Measurements from ENCODE around the gene ZBTB7A.

The ZBTB7A gene

GRCh38 chr19:4066176-4066606 lies 508 bp downstream of the ZBTB7A start:
- Histone ChIP-seq H3K9ac (ENCODE audit: low read depth, low read length, poor library complexity) (peak overlapping the region; percentile 44), H2BK120ac (ENCODE audit: low read depth, low read length) (peak overlapping the region; percentile 81), H4K91ac (ENCODE audit: low read depth, low read length, poor library complexity) (no peak overlapping the region), H2AFZ (ENCODE audit: low read length) (peak overlapping the region; percentile 92), H3K27me3 (ENCODE audit: control insufficient read depth in 3 of 3, insufficient read depth in 3 of 3, low read depth in 1 of 3, low read length in 3 of 3) (peaks cover 4 to 21% (median 20%) of the 10 kb centered on the region in 3 experiments), H3K4ac (ENCODE audit: low read length) (no peak overlapping the region), H3K79me1 (ENCODE audit: low read depth, low read length) (peaks cover 25% of the 10 kb centered on the region), H4K8ac (ENCODE audit: low read depth, low read length) (no peak overlapping the region), H3K4me2 (ENCODE audit: insufficient read depth, low read length, poor library complexity, severe bottlenecking) (peak overlapping the region; percentile 97), H2BK15ac (ENCODE audit: low read length) (peak overlapping the region; percentile 85), H3K4me1 (ENCODE audit: control insufficient read depth in 2 of 2, insufficient read depth in 1 of 2, low read depth in 1 of 2, low read length in 2 of 2) (peaks cover 4 to 7% of the 10 kb centered on the region in 2 donors), H3K9me3 (replicated peaks in 1 of 2; ENCODE audit: control insufficient read depth in 2 of 2, insufficient read depth in 1 of 2, low read depth in 1 of 2, low read length in 2 of 2) (peaks cover 0 to 1% of the 10 kb centered on the region in 2 donors), H3K36me3 (replicated peaks in 1 of 2; ENCODE audit: control insufficient read depth in 2 of 2, insufficient read depth in 2 of 2, low read length in 2 of 2) (peaks cover 2 to 6% of the 10 kb centered on the region in 2 donors), H2AK5ac (ENCODE audit: low read depth, low read length) (peak overlapping the region; percentile 46), H3K23ac (ENCODE audit: low read depth, low read length, poor library complexity) (no peak overlapping the region), H3K27ac (replicated peaks; ENCODE audit: low read length) (no peak overlapping the region), H3K14ac (ENCODE audit: low read length) (no peak overlapping the region), H2BK12ac (ENCODE audit: low read length) (peak overlapping the region; percentile 22), H3K18ac (ENCODE audit: low read length) (peak overlapping the region; percentile 94), H3K4me3 (ENCODE audit: low read length in 2 of 2) (peak overlapping the region; percentile 59 to 82), H2BK5ac (ENCODE audit: low read length) (no peak overlapping the region)
- no CpG with 5 or more reads among the region's 31 CpGs for WGBS, 2 donors (ENCODE audit: extremely low coverage in 2 of 2, insufficient read length in 2 of 2, insufficient replicate concordance in 1 of 2)
- DNase-seq (ENCODE audit: low spot score): no peak

- WGBS, 2 donors (ENCODE audit: extremely low coverage in 2 of 2, insufficient read length in 2 of 2, insufficient replicate concordance in 1 of 2): no CpG with 5 or more reads among the region's 98 CpGs
- peaks cover 2 to 6% of the 10 kb centered on the region in 2 donors for H3K36me3 ChIP-seq (replicated peaks in 1 of 2; ENCODE audit: control insufficient read depth in 2 of 2, insufficient read depth in 2 of 2, low read length in 2 of 2)
- peak overlapping the region; percentile 65 to 88 for H3K4me3 ChIP-seq (ENCODE audit: low read length in 2 of 2)
- H4K8ac ChIP-seq (ENCODE audit: low read depth, low read length): no peak overlapping the region
- H3K27me3 ChIP-seq (ENCODE audit: control insufficient read depth in 3 of 3, insufficient read depth in 3 of 3, low read depth in 1 of 3, low read length in 3 of 3): peaks cover 4 to 21% (median 20%) of the 10 kb centered on the region in 3 experiments
- H3K23ac ChIP-seq (ENCODE audit: low read depth, low read length, poor library complexity): no peak overlapping the region
- no peak overlapping the region for H2AFZ ChIP-seq (ENCODE audit: low read length)
- H3K9ac ChIP-seq (ENCODE audit: low read depth, low read length, poor library complexity): no peak overlapping the region
- no peak overlapping the region for H4K91ac ChIP-seq (ENCODE audit: low read depth, low read length, poor library complexity)
- peaks cover 4 to 7% of the 10 kb centered on the region in 2 donors for H3K4me1 ChIP-seq (ENCODE audit: control insufficient read depth in 2 of 2, insufficient read depth in 1 of 2, low read depth in 1 of 2, low read length in 2 of 2)
- no peak overlapping the region for H2BK15ac ChIP-seq (ENCODE audit: low read length)
- peak overlapping the region; percentile 33 for H3K4me2 ChIP-seq (ENCODE audit: insufficient read depth, low read length, poor library complexity, severe bottlenecking)
- no peak overlapping the region for H3K14ac ChIP-seq (ENCODE audit: low read length)
- peaks cover 0 to 1% of the 10 kb centered on the region in 2 donors for H3K9me3 ChIP-seq (replicated peaks in 1 of 2; ENCODE audit: control insufficient read depth in 2 of 2, insufficient read depth in 1 of 2, low read depth in 1 of 2, low read length in 2 of 2)
- DNase-seq (ENCODE audit: low spot score): peak; percentile 94
- no peak overlapping the region for H2BK120ac ChIP-seq (ENCODE audit: low read depth, low read length)
- no peak overlapping the region for H3K27ac ChIP-seq (replicated peaks; ENCODE audit: low read length)
- H3K18ac ChIP-seq (ENCODE audit: low read length): no peak overlapping the region
- no peak overlapping the region for H3K4ac ChIP-seq (ENCODE audit: low read length)
- H2BK12ac ChIP-seq (ENCODE audit: low read length): no peak overlapping the region
- no peak overlapping the region for H2AK5ac ChIP-seq (ENCODE audit: low read depth, low read length)
- peak overlapping the region; percentile 82 for H2BK5ac ChIP-seq (ENCODE audit: low read length)
- peaks cover 29% of the 10 kb centered on the region for H3K79me1 ChIP-seq (ENCODE audit: low read depth, low read length)
Observed at GRCh38 chr19:4065430-4066175, 1.1 kb downstream of the ZBTB7A start.

- H3K4me3 ChIP-seq (ENCODE audit: low read length in 2 of 2): peak overlapping the region; percentile 65 to 88
- H2BK15ac ChIP-seq (ENCODE audit: low read length): peak overlapping the region; percentile 49
- peaks cover 4 to 21% (median 20%) of the 10 kb centered on the region in 3 experiments for H3K27me3 ChIP-seq (ENCODE audit: control insufficient read depth in 3 of 3, insufficient read depth in 3 of 3, low read depth in 1 of 3, low read length in 3 of 3)
- H3K79me1 ChIP-seq (ENCODE audit: low read depth, low read length): peaks cover 34% of the 10 kb centered on the region
- H2BK12ac ChIP-seq (ENCODE audit: low read length): peak overlapping the region; percentile 41
- no CpG with 5 or more reads among the region's 57 CpGs for WGBS, 2 donors (ENCODE audit: extremely low coverage in 2 of 2, insufficient read length in 2 of 2, insufficient replicate concordance in 1 of 2)
- H3K36me3 ChIP-seq (replicated peaks in 1 of 2; ENCODE audit: control insufficient read depth in 2 of 2, insufficient read depth in 2 of 2, low read length in 2 of 2): peaks cover 2 to 6% of the 10 kb centered on the region in 2 donors
- H3K14ac ChIP-seq (ENCODE audit: low read length): peak overlapping the region; percentile 99
- H2BK120ac ChIP-seq (ENCODE audit: low read depth, low read length): no peak overlapping the region
- H2AFZ ChIP-seq (ENCODE audit: low read length): peak overlapping the region; percentile 56
- H3K9me3 ChIP-seq (replicated peaks in 1 of 2; ENCODE audit: control insufficient read depth in 2 of 2, insufficient read depth in 1 of 2, low read depth in 1 of 2, low read length in 2 of 2): peaks cover 0 to 1% of the 10 kb centered on the region in 2 donors
- peak overlapping the region; percentile 84 for H2AK5ac ChIP-seq (ENCODE audit: low read depth, low read length)
- peak overlapping the region; percentile 82 for H2BK5ac ChIP-seq (ENCODE audit: low read length)
- H3K27ac ChIP-seq (replicated peaks; ENCODE audit: low read length): no peak overlapping the region
- DNase-seq (ENCODE audit: low spot score): no peak
- peak overlapping the region; percentile 91 for H3K4me2 ChIP-seq (ENCODE audit: insufficient read depth, low read length, poor library complexity, severe bottlenecking)
- H4K91ac ChIP-seq (ENCODE audit: low read depth, low read length, poor library complexity): no peak overlapping the region
- H3K9ac ChIP-seq (ENCODE audit: low read depth, low read length, poor library complexity): peak overlapping the region; percentile 91
- H3K4ac ChIP-seq (ENCODE audit: low read length): peak overlapping the region; percentile 76
- H3K23ac ChIP-seq (ENCODE audit: low read depth, low read length, poor library complexity): peak overlapping the region; percentile 91
- no peak overlapping the region for H4K8ac ChIP-seq (ENCODE audit: low read depth, low read length)
- H3K4me1 ChIP-seq (ENCODE audit: control insufficient read depth in 2 of 2, insufficient read depth in 1 of 2, low read depth in 1 of 2, low read length in 2 of 2): peaks cover 5 to 7% of the 10 kb centered on the region in 2 donors
- peak overlapping the region; percentile 94 for H3K18ac ChIP-seq (ENCODE audit: low read length)
Observed at GRCh38 chr19:4064496-4065260, 2.0 kb downstream of the ZBTB7A start.

DNA sequence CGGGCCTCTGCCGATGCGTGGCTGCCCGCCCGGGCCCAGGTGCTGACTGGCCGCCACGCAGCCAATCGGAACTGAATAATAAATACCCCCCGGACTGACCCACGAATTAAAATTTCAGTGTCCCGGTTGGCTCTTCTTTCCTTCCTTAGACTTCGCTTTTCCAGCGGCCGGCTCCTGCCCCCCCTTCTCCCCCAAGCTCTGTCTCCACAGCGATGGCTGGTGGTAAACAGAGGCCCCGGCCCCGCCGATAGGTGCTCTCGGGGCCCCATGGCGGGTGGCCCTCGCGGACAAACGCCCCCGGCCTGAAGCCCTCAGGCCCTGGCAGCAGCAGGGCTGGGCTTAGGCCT lies 2.6 kb downstream of the ZBTB7A start:
- H4K91ac ChIP-seq (ENCODE audit: low read depth, low read length, poor library complexity): no peak overlapping the region
- peak overlapping the region; percentile 91 for H3K23ac ChIP-seq (ENCODE audit: low read depth, low read length, poor library complexity)
- H3K9me3 ChIP-seq (replicated peaks in 1 of 2; ENCODE audit: control insufficient read depth in 2 of 2, insufficient read depth in 1 of 2, low read depth in 1 of 2, low read length in 2 of 2): peaks cover 0 to under 1% of the 10 kb centered on the region in 2 donors
- no peak overlapping the region for H2BK12ac ChIP-seq (ENCODE audit: low read length)
- peak overlapping the region; percentile 84 for H2AK5ac ChIP-seq (ENCODE audit: low read depth, low read length)
- H3K14ac ChIP-seq (ENCODE audit: low read length): peak overlapping the region; percentile 99
- peaks cover 34% of the 10 kb centered on the region for H3K79me1 ChIP-seq (ENCODE audit: low read depth, low read length)
- H2BK120ac ChIP-seq (ENCODE audit: low read depth, low read length): no peak overlapping the region
- H3K4me3 ChIP-seq (ENCODE audit: low read length in 2 of 2): peak overlapping the region; percentile 65 to 88
- H3K27me3 ChIP-seq (ENCODE audit: control insufficient read depth in 3 of 3, insufficient read depth in 3 of 3, low read depth in 1 of 3, low read length in 3 of 3): peaks cover 4 to 18% (median 18%) of the 10 kb centered on the region in 3 experiments
- H3K36me3 ChIP-seq (replicated peaks in 1 of 2; ENCODE audit: control insufficient read depth in 2 of 2, insufficient read depth in 2 of 2, low read length in 2 of 2): peaks cover 2 to 6% of the 10 kb centered on the region in 2 donors
- H3K4me1 ChIP-seq (ENCODE audit: control insufficient read depth in 2 of 2, insufficient read depth in 1 of 2, low read depth in 1 of 2, low read length in 2 of 2): peaks cover 7% of the 10 kb centered on the region in 2 donors
- peak overlapping the region; percentile 91 for H3K9ac ChIP-seq (ENCODE audit: low read depth, low read length, poor library complexity)
- peak overlapping the region; percentile 76 for H3K4ac ChIP-seq (ENCODE audit: low read length)
- no peak for DNase-seq (ENCODE audit: low spot score)
- no peak overlapping the region for H2BK15ac ChIP-seq (ENCODE audit: low read length)
- H3K27ac ChIP-seq (replicated peaks; ENCODE audit: low read length): no peak overlapping the region
- H4K8ac ChIP-seq (ENCODE audit: low read depth, low read length): no peak overlapping the region
- peak overlapping the region; percentile 91 for H3K4me2 ChIP-seq (ENCODE audit: insufficient read depth, low read length, poor library complexity, severe bottlenecking)
- WGBS, 2 donors (ENCODE audit: extremely low coverage in 2 of 2, insufficient read length in 2 of 2, insufficient replicate concordance in 1 of 2): no CpG with 5 or more reads among the region's 24 CpGs
- H3K18ac ChIP-seq (ENCODE audit: low read length): peak overlapping the region; percentile 94
- no peak overlapping the region for H2AFZ ChIP-seq (ENCODE audit: low read length)
- no peak overlapping the region for H2BK5ac ChIP-seq (ENCODE audit: low read length)
